ENCODE measurements around the gene PRKCE.

DNA sequence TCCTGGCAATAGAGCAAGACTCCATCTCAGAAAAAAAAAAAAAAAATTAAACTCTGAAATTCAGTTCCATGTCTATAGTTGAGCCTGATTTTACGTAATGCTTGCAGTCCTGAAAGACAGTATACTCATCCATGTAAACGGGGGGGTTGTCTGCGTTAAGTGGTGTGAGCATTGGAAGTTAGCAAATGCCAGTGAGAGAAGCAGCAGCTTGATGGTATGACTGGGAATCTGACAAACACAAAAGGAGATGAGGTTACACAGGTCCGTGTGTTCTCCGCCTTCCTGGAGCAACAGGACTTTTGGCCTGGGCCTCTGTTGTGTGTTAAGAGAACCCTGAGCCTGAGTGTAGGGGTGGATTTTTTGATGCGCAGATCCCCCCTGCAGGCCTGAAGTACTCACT lies 82.9 kb downstream of the PRKCE start:
- TF ChIP-seq, protein P1, sequence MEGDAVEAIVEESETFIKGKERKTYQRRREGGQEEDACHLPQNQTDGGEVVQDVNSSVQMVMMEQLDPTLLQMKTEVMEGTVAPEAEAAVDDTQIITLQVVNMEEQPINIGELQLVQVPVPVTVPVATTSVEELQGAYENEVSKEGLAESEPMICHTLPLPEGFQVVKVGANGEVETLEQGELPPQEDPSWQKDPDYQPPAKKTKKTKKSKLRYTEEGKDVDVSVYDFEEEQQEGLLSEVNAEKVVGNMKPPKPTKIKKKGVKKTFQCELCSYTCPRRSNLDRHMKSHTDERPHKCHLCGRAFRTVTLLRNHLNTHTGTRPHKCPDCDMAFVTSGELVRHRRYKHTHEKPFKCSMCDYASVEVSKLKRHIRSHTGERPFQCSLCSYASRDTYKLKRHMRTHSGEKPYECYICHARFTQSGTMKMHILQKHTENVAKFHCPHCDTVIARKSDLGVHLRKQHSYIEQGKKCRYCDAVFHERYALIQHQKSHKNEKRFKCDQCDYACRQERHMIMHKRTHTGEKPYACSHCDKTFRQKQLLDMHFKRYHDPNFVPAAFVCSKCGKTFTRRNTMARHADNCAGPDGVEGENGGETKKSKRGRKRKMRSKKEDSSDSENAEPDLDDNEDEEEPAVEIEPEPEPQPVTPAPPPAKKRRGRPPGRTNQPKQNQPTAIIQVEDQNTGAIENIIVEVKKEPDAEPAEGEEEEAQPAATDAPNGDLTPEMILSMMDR (conservative IDR thresholded peaks at IDR 0.05 in 1 of 2, IDR thresholded peaks at IDR 0.05 in 1 of 2; ENCODE audit: extremely low read depth in 1 of 2, insufficient read depth in 1 of 2, low read depth in 1 of 2, low read length in 2 of 2): no peak
- no peak for TF ChIP-seq EZH2 (IDR thresholded peaks at IDR 0.05; ENCODE audit: borderline replicate concordance, low read length)

All from mammary epithelial cell (primary cell).